ENCODE data around the gene PBX3. TPM values are rescaled to one million over a fixed set of nuclear protein-coding genes. Genes with fewer than 3 reads are reported as not detected.

The PBX3 gene
- total RNA-seq, 1 experiment from 2014 or later, result 44.9 TPM

GRCh38 chr9:125889476-125890419 lies 142.6 kb downstream of the PBX3 start:
- DNase-seq (ENCODE audit: low spot score), result peak; percentile 55
- in situ Hi-C loops (cut with HindIII; ENCODE audit: low sequenced_read_pairs), result no loop called here

GRCh38 chr9:125890826-125891225 lies 143.7 kb downstream of the PBX3 start:
- peak; percentile 21 for DNase-seq (ENCODE audit: low spot score)
- in situ Hi-C loops (cut with HindIII; ENCODE audit: low sequenced_read_pairs), result no loop called here

GRCh38 chr9:125893277-125893676 lies 146.1 kb downstream of the PBX3 start:
- in situ Hi-C loops (cut with HindIII; ENCODE audit: low sequenced_read_pairs), result no loop called here
- DNase-seq (ENCODE audit: low spot score), result no peak

- no peak for DNase-seq (ENCODE audit: low spot score)
- in situ Hi-C loops (cut with HindIII; ENCODE audit: low sequenced_read_pairs), result no loop called here
Observed at GRCh38 chr9:125894566-125894965, 147.4 kb downstream of the PBX3 start.

GRCh38 chr9:125896404-125896803 lies 149.2 kb downstream of the PBX3 start:
- in situ Hi-C loops (cut with HindIII; ENCODE audit: low sequenced_read_pairs), result no loop called here
- DNase-seq (ENCODE audit: low spot score), result no peak

GRCh38 chr9:125896964-125897363 lies 149.8 kb downstream of the PBX3 start:
- in situ Hi-C loops (cut with HindIII; ENCODE audit: low sequenced_read_pairs), result no loop called here
- no peak for DNase-seq (ENCODE audit: low spot score)

- in situ Hi-C loops (cut with HindIII; ENCODE audit: low sequenced_read_pairs), result no loop called here
- DNase-seq (ENCODE audit: low spot score), result no peak
Observed at GRCh38 chr9:125897481-125897880, 150.3 kb downstream of the PBX3 start.

GRCh38 chr9:125902214-125902613 lies 155.0 kb downstream of the PBX3 start:
- in situ Hi-C loops (cut with HindIII; ENCODE audit: low sequenced_read_pairs), result no loop called here

GRCh38 chr9:125902831-125903512 lies 155.8 kb downstream of the PBX3 start:
- DNase-seq (ENCODE audit: low spot score), result no peak
- in situ Hi-C loops (cut with HindIII; ENCODE audit: low sequenced_read_pairs), result no loop called here

More at GRCh38 chr9:125902214-125902613, 155.0 kb downstream of the PBX3 start:
- no peak for DNase-seq (ENCODE audit: low spot score)

- no peak for DNase-seq (ENCODE audit: low spot score)
- in situ Hi-C loops (cut with HindIII; ENCODE audit: low sequenced_read_pairs), result no loop called here
Observed at GRCh38 chr9:125904155-125904851, 157.1 kb downstream of the PBX3 start.

GRCh38 chr9:125906144-125906543 lies 159.0 kb downstream of the PBX3 start:
- no peak for DNase-seq (ENCODE audit: low spot score)
- in situ Hi-C loops (cut with HindIII; ENCODE audit: low sequenced_read_pairs), result no loop called here

GRCh38 chr9:125906893-125907292 lies 159.7 kb downstream of the PBX3 start:
- no peak for DNase-seq (ENCODE audit: low spot score)
- in situ Hi-C loops (cut with HindIII; ENCODE audit: low sequenced_read_pairs), result no loop called here

- in situ Hi-C loops (cut with HindIII; ENCODE audit: low sequenced_read_pairs), result no loop called here
- no peak for DNase-seq (ENCODE audit: low spot score)
Observed at GRCh38 chr9:125908136-125908535, 161.0 kb downstream of the PBX3 start.

GRCh38 chr9:125908966-125909365 lies 161.8 kb downstream of the PBX3 start:
- DNase-seq (ENCODE audit: low spot score), result no peak
- in situ Hi-C loops (cut with HindIII; ENCODE audit: low sequenced_read_pairs), result no loop called here

- DNase-seq (ENCODE audit: low spot score), result no peak
- in situ Hi-C loops (cut with HindIII; ENCODE audit: low sequenced_read_pairs), result no loop called here
Observed at GRCh38 chr9:125909459-125909858, 162.3 kb downstream of the PBX3 start.

- DNase-seq (ENCODE audit: low spot score), result no peak
- in situ Hi-C loops (cut with HindIII; ENCODE audit: low sequenced_read_pairs), result no loop called here
Observed at GRCh38 chr9:125910286-125910685, 163.1 kb downstream of the PBX3 start.

GRCh38 chr9:125911861-125912644 lies 164.9 kb downstream of the PBX3 start:
- in situ Hi-C loops (cut with HindIII; ENCODE audit: low sequenced_read_pairs), result no loop called here
- DNase-seq (ENCODE audit: low spot score), result no peak

- in situ Hi-C loops (cut with HindIII; ENCODE audit: low sequenced_read_pairs), result no loop called here
- no peak for DNase-seq (ENCODE audit: low spot score)
Observed at GRCh38 chr9:125912667-125913066, 165.5 kb downstream of the PBX3 start.

- in situ Hi-C loops (cut with HindIII; ENCODE audit: low sequenced_read_pairs), result no loop called here
Observed at GRCh38 chr9:125913551-125913950, 166.4 kb downstream of the PBX3 start.

More at GRCh38 chr9:125913551-125913950, 166.4 kb downstream of the PBX3 start:
- DNase-seq (ENCODE audit: low spot score), result no peak
